Measurements from ENCODE around the gene TSPAN7. TPM values are rescaled to one million over a fixed set of nuclear protein-coding genes. Genes with fewer than 3 reads are reported as not detected.

The TSPAN7 gene
- total and polyA plus RNA-seq, 9 of the 15 experiments (the other 6 are each of a cell fraction or from before 2014, with no cell fraction given): 0.07 to 0.29 (median 0.12) TPM; not detected in 1

- TF ChIP-seq, protein P1, sequence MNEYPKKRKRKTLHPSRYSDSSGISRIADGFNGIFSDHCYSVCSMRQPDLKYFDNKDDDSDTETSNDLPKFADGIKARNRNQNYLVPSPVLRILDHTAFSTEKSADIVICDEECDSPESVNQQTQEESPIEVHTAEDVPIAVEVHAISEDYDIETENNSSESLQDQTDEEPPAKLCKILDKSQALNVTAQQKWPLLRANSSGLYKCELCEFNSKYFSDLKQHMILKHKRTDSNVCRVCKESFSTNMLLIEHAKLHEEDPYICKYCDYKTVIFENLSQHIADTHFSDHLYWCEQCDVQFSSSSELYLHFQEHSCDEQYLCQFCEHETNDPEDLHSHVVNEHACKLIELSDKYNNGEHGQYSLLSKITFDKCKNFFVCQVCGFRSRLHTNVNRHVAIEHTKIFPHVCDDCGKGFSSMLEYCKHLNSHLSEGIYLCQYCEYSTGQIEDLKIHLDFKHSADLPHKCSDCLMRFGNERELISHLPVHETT (CRISPR knock-in tag; conservative IDR thresholded peaks at IDR 0.05 in 1 of 2, IDR thresholded peaks at IDR 0.05 in 1 of 2): peak in 1 of 2 experiments; percentile 79; a peak in 1 of 4 replicates
- TF ChIP-seq BCL6 (CRISPR knock-in tag; IDR thresholded peaks at IDR 0.05): peak; percentile 56; the same call in 1 of the 2 replicates
- peak; percentile 57 for TF ChIP-seq NEUROD1 (IDR thresholded peaks at IDR 0.05; ENCODE audit: borderline replicate concordance, low read depth, low read length, partially characterized antibody)
- TF ChIP-seq FOXA1 (IDR thresholded peaks at IDR 0.05; ENCODE audit: borderline replicate concordance): peak; percentile 98
- TF ChIP-seq MYNN (IDR thresholded peaks at IDR 0.05): 0 out of 2 replicates have a peak, but pooled peaks have one; percentile 56
- TF ChIP-seq MYNN (CRISPR knock-in tag; IDR thresholded peaks at IDR 0.05): no peak
- TF ChIP-seq U2AF2 (optimal IDR thresholded peaks at IDR 0.05; ENCODE audit: low read depth, low read length): no peak
- no peak for TF ChIP-seq RERE (CRISPR knock-in tag; IDR thresholded peaks at IDR 0.05; ENCODE audit: borderline replicate concordance)
- TF ChIP-seq, protein P2, sequence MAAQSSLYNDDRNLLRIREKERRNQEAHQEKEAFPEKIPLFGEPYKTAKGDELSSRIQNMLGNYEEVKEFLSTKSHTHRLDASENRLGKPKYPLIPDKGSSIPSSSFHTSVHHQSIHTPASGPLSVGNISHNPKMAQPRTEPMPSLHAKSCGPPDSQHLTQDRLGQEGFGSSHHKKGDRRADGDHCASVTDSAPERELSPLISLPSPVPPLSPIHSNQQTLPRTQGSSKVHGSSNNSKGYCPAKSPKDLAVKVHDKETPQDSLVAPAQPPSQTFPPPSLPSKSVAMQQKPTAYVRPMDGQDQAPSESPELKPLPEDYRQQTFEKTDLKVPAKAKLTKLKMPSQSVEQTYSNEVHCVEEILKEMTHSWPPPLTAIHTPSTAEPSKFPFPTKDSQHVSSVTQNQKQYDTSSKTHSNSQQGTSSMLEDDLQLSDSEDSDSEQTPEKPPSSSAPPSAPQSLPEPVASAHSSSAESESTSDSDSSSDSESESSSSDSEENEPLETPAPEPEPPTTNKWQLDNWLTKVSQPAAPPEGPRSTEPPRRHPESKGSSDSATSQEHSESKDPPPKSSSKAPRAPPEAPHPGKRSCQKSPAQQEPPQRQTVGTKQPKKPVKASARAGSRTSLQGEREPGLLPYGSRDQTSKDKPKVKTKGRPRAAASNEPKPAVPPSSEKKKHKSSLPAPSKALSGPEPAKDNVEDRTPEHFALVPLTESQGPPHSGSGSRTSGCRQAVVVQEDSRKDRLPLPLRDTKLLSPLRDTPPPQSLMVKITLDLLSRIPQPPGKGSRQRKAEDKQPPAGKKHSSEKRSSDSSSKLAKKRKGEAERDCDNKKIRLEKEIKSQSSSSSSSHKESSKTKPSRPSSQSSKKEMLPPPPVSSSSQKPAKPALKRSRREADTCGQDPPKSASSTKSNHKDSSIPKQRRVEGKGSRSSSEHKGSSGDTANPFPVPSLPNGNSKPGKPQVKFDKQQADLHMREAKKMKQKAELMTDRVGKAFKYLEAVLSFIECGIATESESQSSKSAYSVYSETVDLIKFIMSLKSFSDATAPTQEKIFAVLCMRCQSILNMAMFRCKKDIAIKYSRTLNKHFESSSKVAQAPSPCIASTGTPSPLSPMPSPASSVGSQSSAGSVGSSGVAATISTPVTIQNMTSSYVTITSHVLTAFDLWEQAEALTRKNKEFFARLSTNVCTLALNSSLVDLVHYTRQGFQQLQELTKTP (IDR thresholded peaks at IDR 0.05; ENCODE audit: low read depth in 1 of 2, partially characterized antibody in 2 of 2): peak; percentile 20 to 71
- TF ChIP-seq SMC3 (conservative IDR thresholded peaks at IDR 0.05; ENCODE audit: insufficient read depth, low read depth, low read length): no peak
- TF ChIP-seq SFPQ (IDR thresholded peaks at IDR 0.05; ENCODE audit: low read depth, low read length): no peak
- peak; percentile 90 for TF ChIP-seq RNF2 (IDR thresholded peaks at IDR 0.05)
Measured at GRCh38 chrX:38652934-38653442, 91.6 kb downstream of the TSPAN7 start (continued).
